ENCODE results near the gene BTNL9.
"Not testable (repeated sequence)": the region's sequence is repeated elsewhere in the genome, so short reads cannot be mapped to it uniquely, and the experiment has no call there.

The BTNL9 gene

DNA sequence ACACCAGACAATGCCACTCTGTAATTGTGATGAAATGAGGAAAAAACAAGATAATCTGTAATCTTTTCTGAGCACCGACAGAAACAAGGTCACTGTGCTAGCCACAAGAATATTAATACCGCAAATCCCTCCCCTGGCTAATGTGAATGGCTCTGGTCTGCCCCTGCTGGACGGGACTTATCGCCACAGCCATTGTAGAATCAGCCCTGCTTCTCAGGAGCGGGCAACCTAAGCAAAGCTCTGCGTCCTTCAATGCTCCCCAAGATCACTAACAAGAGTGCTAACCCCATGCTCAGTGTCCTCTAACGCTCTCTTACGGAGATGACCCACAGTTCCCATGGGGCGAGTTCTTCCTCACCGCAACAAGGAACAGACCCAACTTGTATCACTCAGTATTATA, 48.2 kb downstream of the BTNL9 start:
- no peak for DNase-seq (ENCODE audit: low read depth)
- TF ChIP-seq, protein P1, sequence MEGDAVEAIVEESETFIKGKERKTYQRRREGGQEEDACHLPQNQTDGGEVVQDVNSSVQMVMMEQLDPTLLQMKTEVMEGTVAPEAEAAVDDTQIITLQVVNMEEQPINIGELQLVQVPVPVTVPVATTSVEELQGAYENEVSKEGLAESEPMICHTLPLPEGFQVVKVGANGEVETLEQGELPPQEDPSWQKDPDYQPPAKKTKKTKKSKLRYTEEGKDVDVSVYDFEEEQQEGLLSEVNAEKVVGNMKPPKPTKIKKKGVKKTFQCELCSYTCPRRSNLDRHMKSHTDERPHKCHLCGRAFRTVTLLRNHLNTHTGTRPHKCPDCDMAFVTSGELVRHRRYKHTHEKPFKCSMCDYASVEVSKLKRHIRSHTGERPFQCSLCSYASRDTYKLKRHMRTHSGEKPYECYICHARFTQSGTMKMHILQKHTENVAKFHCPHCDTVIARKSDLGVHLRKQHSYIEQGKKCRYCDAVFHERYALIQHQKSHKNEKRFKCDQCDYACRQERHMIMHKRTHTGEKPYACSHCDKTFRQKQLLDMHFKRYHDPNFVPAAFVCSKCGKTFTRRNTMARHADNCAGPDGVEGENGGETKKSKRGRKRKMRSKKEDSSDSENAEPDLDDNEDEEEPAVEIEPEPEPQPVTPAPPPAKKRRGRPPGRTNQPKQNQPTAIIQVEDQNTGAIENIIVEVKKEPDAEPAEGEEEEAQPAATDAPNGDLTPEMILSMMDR (IDR thresholded peaks at IDR 0.05; ENCODE audit: control insufficient read depth, extremely low read depth, insufficient read depth), result peak; percentile 35
- no peak overlapping the region for H3K4me3 ChIP-seq (ENCODE audit: low read depth, low read length)

DNA sequence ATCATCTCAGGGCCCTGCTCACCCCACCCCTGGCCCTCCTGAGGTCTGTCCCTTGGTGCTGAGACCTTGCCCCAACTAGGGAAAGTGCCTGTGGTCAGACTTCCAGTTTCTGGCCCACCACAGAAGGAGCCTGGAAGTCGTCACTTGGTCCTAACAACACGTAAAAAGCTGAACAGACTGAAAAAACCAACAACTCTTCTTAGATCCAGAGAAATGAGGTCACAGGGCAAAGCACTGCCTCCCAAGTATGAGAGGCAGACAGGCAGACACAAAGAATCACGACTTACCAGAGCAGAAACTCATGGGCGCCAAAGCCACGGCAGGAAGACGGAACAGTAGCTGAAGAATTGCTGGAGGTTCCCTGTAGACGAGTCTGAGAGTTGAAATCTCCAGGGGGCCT, 52.4 kb downstream of the BTNL9 start:
- TF ChIP-seq, protein P1 (IDR thresholded peaks at IDR 0.05; ENCODE audit: control insufficient read depth, extremely low read depth, insufficient read depth), result no peak
- no peak overlapping the region for H3K4me3 ChIP-seq (ENCODE audit: low read depth, low read length)
- no peak for DNase-seq (ENCODE audit: low read depth)

DNA sequence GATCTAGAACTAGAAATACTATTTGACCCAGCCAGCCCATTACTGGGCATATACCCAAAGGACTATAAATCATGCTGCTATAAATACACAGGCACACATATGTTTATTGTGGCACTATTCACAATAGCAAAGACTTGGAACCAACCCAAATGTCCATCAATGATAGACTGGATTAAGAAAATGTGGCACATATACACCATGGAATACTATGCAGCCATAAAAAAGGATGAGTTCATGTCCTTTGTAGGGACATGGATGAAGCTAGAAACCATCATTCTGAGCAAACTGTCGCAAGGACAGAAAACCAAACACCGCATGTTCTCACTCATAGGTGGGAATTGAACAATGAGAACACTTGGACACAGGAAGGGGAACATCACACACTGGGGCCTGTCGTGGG, 55.1 kb downstream of the BTNL9 start:
- DNase-seq (ENCODE audit: low read depth); H3K4me3 ChIP-seq (ENCODE audit: low read depth, low read length): not testable (repeated sequence)

DNA sequence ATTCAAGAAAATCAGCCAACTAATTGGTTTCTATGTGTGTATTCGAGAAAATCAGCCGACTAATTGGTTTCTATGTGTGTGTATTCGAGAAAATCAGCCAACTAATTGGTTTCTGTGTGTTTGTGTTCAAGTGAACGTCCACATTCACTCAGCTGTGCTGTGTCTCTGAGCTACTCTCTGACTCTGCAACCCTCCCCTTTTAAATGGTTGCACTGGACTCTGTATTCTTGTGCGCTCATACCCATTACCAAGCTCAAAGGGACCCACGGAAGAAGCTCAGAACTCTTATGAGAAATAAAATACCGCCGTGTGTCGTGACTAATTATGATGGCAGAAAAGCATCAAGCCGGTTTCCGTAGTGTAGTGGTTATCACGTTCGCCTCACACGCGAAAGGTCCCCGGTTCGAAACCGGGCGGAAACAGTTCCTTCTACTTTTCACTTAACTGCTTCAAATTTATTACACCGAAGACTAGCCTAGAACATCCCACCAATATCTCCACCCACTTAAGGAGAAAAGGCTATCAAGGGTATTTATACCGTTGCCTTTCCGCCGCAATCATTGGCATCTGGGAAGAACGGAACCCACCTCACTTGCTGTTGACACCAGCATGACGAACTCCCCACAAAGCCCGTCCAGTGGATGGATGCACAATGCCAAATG, 56.8 kb downstream of the BTNL9 start:
- not testable (repeated sequence) for DNase-seq (ENCODE audit: low read depth); H3K4me3 ChIP-seq (ENCODE audit: low read depth, low read length)

DNA sequence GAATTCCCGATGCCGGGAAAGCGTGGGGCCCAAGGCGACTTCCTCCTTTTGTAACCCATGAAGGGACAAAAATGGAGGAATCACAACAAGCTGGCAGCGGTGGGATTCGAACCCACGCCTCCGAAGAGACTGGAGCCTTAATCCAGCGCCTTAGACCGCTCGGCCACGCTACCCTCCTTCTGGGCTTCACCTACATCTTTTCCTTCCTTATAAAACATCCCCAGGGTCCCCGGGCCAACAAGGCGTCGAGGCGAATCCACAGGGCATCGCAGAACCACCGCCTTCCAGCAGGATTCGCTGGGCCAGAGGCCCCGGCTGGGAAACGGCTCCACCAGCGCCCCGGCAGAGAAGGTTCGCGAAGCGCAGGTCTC, 57.3 kb downstream of the BTNL9 start:
- not testable (repeated sequence) for H3K4me3 ChIP-seq (ENCODE audit: low read depth, low read length); DNase-seq (ENCODE audit: low read depth)

DNA sequence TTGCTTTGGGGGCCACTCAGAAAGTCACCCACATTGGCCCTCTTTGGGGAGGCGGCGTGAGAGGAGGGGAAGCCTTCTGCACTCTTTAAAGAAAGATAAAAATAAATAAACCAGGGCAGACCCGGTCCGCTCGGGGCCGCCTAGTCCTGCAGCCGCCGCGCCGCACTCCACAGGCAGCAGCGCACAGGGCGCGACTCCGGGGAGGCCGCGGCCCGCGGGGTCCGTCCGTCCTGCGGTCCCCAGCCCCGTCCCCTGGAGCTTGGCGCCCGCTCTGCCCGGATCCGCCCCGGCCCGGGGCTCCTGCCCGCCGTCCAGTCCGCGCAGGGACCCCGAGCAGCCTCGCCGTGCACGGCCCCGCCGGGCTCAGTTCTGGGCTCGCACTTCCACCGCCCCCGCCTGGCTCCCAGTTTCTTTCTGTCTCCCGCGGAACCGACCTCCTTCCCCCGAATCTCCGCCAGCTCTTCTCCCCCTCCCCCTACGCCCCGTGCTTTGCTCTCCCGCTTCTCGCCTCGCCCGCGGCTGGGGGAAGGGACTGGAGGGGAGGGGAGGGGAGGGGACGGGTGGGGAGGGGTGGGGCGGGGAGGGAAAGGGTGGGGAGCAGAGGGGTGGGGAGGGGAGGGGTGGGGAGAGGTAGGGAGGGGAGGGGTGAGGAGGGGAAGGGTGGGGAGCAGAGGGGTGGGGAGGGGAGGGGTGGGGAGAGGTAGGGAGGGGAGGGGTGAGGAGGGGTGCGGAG, 57.9 kb downstream of the BTNL9 start:
- DNase-seq (ENCODE audit: low read depth); H3K4me3 ChIP-seq (ENCODE audit: low read depth, low read length): not testable (repeated sequence)

DNA sequence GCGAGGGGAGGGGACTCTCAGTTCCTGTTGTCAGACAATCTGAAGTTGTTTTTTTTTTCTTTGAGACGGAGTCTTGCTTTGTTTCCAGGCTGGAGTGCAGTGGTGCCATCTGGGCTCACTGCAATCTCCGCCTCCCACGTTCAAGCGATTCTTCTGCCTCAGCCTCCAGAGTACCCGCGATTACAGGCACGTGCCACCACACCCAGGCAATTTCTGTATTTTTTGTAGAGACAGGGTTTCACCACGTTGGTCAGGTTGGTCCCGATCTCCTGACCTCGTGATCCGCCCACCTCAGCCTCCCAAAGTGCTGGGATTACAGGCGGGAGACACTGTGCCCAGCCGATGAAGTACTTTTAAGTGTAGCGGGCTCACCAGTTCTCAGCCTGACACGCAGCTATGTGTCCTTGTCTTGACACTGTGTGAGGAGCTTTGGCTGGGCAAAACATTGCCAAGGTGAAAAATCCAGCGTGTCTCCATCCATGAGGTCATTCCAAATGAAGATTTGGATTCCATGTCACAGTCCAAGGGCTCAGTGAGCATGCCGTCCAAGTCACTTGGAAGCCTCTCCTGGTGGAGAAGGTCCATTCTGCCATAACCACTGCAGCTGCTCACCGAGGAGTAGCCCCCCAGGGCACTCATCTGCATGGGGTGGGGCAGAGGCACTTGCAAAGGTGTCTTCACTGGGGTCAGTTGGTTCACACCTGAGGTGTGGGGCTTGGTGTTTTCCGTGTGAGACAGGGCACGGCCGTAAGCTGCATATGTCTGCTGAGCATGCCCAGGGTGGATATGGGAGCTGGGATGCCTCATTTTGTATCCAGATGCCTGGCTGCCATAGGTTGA, 58.9 kb downstream of the BTNL9 start:
- TF ChIP-seq, protein P1 (IDR thresholded peaks at IDR 0.05; ENCODE audit: control insufficient read depth, extremely low read depth, insufficient read depth), result no peak
- no peak for DNase-seq (ENCODE audit: low read depth)
- H3K4me3 ChIP-seq (ENCODE audit: low read depth, low read length), result no peak overlapping the region

DNA sequence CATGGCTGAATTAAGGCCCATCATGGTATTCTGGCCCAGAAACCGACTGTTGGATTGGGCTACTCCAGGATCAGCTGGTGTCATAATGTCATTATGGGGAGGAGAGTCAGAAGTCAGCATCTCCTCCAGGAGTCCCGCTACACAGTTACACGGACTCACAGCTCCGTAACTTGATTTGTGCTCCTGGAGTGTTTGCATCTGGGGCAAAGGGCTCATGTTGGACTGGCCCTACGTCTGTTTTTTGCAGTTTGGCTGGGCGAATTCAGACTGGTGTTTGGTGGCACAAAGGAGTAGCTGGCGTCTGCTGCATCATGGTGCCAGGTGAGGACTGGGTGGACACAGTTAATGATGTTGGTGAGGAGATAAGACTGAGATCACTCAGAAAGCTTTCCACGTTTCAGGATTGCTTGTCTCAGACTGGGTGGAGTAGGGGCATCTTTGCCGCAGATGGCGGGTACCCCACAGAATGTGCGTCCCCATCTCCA, 59.6 kb downstream of the BTNL9 start:
- TF ChIP-seq, protein P1 (IDR thresholded peaks at IDR 0.05; ENCODE audit: control insufficient read depth, extremely low read depth, insufficient read depth), result no peak
- DNase-seq (ENCODE audit: low read depth), result no peak
- no peak overlapping the region for H3K4me3 ChIP-seq (ENCODE audit: low read depth, low read length)
